ENCODE results near the gene CACNB2.

CACNB2 gene

DNA sequence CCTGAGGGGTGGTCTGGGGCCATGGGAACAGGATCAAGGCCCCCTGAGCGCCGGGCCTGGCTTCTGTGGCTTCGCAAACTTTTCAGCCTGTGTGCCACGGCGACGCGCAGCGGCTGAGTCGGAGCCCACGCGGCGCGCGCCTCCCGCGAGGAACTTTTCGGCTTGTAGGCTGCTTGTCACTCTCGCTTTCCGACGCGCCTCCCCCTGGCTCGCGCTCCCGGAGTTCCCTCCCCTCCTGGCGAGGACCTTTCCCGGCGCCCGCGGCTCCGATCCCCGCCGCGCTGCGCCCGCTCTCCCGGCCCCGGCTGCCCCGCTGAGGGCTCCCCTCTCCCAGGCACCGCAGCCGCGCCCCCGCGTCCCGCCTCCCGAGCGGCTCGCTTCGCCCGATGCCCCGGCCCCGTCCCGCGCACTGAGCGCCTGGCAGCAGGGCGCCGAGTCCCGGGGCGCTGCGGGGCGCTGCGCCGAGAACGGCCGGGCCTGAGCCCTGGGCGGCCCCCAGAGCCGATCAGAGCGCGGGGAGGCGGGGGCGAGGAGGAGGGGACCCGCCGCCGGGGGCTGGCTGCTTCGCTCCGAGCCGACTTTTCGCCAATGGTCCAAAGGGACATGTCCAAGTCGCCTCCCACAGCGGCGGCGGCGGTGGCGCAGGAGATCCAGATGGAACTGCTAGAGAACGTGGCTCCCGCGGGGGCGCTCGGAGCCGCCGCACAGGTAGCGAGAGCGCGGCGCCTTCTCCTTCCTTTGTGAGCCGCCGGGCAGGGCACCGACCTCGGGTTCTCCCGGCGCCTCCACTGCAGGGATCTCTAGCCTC is at the start of gene CACNB2:
CACNB2 (plus strand) TSS at position 276 of the 808 bp plus-strand sequence.
- no peak for DNase-seq (ENCODE audit: low read depth in 2 of 2)

DNA sequence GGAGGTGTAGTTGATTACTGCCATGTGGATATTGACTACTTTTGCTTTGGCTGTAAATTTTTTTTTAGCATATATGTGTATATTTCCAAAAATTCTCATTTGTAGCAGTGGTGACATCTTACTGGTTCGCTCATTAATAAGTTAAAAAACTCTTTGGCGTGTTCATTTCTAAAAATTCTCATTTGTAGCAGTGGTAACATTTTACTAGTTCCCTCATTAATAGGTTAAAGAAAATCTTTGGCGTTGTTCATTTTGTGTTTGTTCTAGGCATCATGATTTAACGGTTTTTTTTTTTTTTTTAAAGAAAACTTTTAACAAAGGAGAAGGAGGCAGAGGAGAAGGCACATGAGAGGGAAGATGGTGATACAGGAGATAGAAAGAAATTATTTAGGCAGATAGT is 45.9 kb upstream of the CACNB2 start:
- DNase-seq (ENCODE audit: low read depth in 2 of 2): no peak

DNA sequence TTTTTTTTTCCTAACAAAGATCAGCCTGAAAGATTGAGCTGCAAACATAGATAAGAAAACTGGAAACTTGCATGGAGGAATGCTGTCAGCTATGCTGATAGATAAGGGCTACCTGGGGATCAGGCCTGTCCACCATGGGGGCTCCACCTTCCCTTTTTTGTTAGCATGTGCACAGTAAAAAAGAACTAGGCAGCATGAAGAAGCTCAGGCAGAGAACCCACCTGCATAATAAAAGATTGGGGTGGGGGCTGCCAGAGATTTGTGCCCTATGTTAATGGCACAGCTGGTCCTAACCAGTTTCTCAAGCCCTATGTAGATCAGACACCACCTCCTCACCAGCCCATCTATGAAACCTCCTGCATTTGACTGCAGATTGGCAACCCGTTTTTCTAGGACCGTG is 45.4 kb upstream of the CACNB2 start:
- no peak for DNase-seq (ENCODE audit: low read depth in 2 of 2)

DNA sequence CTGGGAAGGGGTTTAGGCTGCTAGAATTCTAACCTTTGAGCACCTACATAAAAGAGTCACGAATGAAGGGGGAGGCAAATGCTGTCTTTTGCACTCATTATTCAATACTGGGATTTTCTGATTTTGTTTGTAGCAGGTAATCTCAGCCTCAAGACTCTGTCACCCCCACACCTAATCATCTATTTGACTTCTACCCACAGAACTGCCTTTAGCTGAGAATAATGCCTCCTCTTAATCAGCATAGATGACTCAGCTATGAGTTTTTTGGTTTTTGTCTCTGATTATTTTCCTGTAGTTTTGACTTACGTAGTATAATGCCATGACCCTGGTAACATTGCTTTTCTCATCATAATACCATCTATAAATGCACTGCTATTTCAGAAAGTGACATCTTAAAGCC is 42.7 kb upstream of the CACNB2 start:
- no peak for DNase-seq (ENCODE audit: low read depth in 2 of 2)

DNA sequence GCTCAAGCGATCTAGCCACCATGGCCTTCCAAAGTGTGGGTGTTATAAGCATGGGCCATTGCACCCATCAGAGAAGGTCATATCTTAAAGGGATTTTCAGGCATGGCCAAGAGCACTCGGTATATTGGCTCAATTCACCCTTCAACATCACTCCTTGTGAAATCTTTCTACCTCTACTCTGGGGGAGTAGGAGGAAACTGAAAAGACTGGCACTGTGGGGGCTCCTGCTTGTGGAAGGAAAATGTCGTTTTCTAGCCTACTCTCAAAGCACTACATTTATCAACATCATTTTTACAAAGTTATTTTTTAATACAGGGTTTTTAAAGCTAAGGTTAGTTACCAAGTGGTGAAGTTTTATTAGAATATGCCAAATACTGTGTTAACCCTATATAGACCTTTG is 42.0 kb upstream of the CACNB2 start:
- DNase-seq (ENCODE audit: low read depth in 2 of 2): no peak

DNA sequence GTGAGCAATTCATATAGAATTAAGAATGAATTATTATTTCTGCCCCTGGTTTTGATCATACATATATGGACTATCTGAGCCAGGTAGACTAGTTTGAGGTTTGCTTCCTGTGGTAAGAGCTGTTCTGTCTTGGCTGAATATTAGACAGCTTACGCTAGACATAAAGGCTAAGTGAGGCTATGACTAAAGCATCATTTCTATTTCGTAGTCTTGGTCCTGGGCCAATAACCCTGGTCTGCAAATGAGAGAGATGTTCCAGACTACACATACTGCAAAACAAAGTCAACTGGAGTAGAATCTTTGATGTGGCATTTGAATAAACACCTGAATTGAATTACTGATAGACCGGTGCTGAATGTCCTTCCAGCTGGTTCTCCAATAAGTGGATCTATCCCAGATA is 40.8 kb upstream of the CACNB2 start:
- no peak for DNase-seq (ENCODE audit: low read depth in 2 of 2)

DNA sequence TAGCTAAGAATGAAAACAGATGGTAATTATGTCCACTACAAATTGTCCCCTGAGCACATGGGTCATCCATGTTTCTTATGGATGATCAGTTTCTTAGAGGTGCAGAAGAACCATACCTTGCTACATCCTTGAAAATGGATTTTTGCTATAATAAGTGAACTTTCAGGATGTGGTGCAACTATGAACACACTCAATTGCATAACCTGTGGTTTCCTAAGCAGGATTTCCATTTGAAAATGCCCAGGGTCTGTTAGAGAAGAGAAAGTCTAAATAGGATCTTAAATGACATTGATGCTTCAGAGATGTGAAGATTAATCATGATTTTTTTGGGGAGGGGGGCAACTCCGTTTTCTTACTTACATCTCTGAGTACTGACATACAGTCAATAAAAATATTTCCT is 39.6 kb upstream of the CACNB2 start:
- DNase-seq (ENCODE audit: low read depth in 2 of 2): no peak

DNA sequence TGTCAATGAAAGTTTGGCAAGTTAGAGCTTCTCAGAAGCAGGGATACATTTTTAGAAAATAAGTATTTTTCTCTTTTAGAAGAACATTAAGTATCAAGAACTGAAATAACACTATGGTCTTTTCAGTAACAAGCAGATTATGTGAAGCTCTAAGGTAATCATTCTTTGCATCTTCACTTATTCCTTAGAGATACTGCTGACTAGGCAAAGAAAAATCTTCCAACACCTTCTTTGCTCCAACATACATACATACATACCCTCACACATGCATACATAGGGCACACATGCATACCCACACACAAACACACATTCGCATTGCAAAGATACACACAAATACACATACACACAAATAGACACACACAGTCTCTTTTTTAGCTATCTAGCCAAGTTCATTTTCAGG is 37.8 kb upstream of the CACNB2 start:
- DNase-seq (ENCODE audit: low read depth in 2 of 2): no peak

DNA sequence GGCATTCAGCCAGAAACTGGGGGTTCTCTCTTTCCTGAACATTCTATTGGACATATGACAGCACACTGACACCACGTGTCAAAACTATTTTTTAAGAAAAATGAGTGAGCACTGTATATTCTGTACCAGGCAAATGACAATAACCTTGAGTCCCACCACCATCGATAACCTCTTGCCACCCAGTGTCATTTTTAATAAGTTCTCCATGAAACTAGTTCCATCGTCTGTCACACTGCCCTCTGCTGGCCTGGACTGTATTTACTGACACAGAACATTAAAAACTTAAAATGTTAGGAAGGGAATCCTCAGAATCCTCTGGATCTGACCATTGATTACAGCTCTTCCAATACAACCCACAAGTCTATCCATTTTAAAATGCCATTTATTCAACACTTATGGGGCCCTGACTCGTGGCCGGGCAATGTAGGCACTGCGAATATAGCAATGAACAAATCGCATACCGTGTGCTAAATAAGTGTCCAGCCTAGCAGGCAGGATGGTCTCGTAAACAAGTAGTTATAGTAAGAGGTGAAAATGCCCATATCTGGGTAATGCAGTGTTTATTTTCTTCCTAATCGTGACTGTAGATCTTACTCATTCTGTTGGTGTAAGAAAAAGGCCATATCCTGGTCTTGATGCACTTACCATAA is 35.9 kb upstream of the CACNB2 start:
- peak; percentile 10 to 39 for DNase-seq (ENCODE audit: low read depth in 2 of 2)

DNA sequence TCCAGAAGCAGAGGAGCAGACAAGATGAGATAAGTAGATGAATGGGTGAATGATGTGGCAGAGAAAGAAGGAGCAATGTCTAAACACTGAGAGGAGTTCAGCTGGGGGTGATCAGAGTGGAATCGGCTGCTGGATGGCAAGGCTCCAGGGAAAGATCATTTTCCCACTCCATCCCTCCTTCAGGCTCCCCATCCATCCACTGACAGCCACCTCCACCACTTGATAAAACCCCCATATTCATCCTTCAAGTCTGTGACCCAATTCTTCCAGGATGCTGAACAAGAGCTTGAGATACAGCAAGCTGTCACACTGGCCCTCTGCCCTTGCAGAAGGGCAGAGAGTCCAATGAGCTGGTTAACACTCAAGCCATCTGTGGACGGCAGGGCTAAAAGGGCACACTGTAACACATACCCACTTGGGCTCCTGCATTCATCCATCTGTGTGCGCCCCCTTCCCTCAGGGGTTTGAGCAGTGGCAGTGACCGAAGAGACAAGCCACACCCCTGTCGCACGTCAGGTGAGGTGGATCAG is 30.8 kb upstream of the CACNB2 start:
- no peak for DNase-seq (ENCODE audit: low read depth in 2 of 2)

DNA sequence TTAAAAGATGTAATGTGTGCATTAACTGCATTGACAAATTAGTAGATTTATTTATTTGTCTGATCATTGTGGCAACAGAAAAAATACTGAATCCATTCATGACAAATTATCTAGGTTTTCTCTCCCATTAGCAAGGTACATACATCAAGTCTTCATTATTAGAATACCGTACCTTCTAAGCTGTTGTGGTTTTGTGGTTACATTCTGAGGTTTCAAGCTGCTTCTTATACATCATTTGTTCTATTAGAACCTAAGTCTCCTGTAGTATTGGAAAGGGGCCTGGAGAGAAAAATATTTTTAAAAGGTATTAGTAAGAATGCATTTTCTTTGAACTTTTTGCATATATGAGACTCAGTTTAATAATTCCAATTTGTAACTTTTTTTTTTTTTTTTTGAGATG is 26.3 kb upstream of the CACNB2 start:
- DNase-seq (ENCODE audit: low read depth in 2 of 2): no peak

DNA sequence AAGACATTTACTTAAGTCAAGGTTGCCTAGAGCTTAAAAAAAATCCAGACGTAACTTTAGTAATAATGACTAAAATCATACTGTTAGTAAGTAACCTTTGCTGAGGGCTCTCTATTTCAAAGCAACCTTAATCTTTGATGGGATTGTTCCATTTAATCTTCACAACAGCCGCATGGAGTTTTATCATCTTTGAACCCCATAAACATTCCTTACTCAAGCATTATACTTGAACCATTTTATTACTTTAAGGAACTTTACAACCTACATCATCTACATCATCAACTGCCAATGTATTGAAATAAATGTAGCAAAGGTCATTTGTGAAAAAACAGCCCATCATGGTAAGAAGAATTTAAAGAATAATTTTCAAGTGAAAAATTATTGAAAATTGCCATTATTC is 22.9 kb upstream of the CACNB2 start:
- DNase-seq (ENCODE audit: low read depth in 2 of 2): no peak

DNA sequence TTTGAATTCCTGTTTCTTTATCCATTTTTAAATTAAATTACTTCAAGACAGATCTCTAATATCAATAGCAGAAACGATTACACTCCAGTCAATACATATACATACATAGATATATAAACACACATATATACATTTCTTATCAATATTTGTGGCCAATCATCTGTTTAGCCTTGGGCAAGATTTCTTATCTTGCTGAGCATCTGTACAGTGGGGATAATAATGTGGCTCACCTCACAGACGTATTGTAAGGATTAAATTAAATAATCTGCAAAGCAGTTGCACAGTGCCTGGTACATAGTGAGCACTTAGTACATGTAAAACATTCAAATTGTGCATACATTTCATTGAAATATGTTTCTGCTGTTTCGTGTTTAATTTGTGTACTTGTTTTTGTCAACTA is 17.5 kb upstream of the CACNB2 start:
- DNase-seq (ENCODE audit: low read depth in 2 of 2): no peak

DNA sequence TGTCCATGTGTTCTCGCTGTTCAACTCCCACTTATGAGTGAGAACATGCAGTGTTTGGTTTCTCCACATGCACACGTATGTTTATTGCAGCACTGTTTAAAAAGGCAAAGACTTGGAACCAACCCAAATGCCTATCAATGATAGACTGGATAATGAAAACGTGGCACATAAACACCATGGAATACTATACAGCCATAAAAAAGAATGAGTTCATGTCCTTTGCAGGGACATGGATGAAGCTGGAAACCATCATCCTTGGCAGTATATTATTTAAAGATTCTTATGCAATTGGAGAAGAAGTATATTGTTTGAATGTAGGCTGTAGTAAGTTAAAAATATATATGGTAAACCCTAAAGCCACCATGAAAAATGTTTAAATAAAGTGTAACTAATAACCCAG is 7.2 kb upstream of the CACNB2 start:
- no peak for DNase-seq (ENCODE audit: low read depth in 2 of 2)

DNA sequence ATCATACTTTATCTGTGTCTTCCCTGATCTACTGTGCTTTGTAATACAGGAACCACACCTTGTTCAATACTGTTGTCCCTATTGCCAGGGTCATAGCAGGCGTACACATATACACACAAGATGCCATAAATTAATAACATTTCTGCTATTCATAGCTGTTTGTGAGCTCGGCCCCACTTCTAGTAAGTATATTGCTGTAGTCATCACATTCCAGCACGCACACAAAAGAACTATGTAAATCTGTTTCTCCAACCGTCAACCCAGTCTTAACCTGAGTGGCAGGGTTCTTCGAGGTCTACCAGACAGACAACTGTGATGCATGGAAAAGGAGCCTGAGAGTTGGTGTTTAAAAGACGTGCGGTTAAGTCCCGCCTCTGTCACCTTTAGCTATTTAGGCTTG is 5.7 kb upstream of the CACNB2 start:
- no peak for DNase-seq (ENCODE audit: low read depth in 2 of 2)

DNA sequence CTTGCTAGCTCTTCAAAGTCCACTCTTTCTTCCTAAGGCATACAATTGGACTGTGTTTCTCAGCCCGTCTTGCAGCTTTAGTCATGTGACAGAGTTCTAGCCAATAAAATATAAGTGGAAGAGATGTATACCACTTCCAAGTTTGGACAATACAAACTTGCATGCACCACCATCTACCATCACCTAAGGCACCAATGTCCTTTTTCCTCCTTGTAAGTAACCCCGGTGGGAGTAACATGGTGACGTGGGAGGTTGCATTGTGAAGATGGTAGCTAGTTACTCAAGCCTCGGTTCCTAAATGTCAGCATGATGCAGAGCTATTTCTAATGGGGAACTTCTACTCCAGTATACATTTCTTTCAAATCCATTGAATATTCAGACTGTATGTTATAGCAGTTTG is 5.3 kb upstream of the CACNB2 start:
- no peak for DNase-seq (ENCODE audit: low read depth in 2 of 2)

DNA sequence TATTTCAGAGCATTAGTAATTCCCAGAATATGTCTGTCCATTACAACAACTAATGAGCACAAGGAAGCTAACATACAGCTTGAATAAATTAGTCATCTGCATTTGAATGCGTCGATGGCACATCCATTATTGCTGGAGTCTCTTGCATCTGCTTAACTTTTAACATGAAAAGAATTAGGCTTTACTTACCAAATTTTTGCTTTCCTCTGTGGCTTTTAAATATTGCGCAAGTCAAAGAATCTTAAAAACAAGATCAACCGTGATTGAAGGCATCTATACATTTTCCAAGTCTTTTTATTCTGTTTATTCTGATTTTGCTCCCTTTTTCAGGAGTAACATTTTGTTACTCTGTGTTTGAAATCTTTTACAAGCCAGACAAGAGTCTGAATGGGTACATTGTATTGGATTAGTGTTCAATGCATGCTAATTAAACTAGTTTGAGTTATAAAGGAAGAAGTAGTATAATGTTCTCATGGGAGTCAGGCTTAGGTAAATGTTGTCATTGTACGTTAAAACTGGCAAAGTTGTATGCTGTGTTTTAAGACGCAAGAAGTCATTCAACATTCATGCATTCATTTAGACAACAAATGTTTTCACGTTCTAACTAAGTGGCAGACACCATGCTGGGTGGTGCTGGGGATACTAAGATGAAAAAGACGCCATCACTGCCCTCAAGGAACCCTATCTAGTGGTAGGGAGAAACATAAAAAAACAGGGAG is 4.0 kb upstream of the CACNB2 start:
- no peak for DNase-seq (ENCODE audit: low read depth in 2 of 2)

DNA sequence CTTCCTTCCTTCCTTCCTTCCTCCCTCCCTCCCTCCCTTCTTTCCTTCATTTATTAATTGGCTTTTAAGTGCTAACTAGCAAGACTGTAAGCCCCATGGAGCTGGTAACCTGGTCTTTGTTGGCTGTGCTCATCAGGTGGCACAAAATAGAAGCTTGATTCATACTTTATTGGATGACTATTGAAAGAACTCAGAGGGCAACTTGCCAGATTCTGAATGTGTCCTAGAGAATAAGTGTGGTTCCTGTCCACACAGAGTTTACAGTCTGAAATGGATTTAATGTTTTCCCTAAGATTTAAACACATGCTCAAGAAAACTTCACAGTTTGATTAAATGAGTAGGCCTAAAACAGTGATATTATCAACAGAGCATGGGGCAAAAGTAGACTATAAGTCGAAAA is 3.1 kb upstream of the CACNB2 start:
- no peak for DNase-seq (ENCODE audit: low read depth in 2 of 2)

DNA sequence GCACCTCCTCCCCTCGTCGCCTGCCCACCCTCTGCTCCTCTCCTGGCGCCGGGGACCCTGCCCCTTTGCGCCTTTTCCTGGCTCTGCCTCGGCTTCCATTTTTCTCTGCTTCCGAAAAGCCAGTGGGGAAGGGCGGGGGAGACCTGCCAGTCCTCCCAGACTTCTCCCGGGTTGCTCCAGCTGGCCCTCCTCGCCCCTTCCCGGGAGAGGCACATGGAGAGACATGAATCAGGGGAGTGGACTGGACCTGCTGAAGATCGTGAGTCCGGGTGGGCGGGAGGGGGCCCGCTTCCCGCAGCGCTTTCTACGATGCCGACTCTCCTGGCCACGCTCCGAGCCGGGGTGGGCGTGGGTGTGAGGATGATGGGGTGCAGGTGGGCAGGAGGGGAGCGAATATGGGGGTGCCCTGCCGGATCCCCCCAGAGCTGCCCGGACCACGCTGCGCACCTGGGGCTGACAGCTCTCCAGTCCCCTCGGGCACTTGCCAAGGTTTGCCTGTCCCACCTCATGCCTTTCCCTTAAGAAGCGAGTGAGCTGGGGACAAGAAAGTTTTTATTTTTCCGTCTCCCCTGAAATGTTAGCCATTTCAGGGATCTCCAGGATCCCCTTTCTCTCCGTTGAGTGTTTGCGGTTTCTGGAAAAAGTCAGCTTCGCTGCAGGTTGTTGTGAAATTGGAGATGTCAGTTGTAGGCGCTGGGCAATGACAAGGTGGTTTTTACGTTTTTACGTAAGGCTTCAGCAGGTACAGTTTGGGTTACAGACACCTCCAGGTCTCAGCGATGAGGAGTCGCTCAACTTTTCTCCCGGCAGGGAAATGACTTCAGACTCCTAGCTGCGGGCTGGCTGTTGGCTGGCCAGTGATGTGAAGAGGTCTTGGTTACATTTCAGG is 977 bp downstream of the CACNB2 start:
- no peak for DNase-seq (ENCODE audit: low read depth in 2 of 2)

DNA sequence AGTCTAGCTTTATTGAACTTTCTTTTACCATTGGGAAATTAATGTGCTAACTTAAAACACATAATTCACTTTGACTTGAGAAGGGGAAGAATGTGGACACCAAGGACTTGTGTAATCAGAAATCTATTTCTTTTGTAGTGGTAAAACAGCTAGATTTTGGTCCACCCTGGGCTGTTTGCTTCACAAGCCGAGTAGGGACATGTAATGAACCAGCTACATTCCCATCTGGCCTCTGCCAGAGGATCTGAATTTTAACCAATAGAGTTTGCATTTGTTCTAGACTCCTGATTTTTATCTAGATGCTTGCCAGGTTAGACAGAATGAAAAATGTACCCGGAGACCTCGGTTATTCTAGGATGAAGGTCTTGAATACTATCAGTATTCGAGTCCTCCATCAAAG is 1.9 kb downstream of the CACNB2 start:
- DNase-seq (ENCODE audit: low read depth in 2 of 2): no peak

DNA sequence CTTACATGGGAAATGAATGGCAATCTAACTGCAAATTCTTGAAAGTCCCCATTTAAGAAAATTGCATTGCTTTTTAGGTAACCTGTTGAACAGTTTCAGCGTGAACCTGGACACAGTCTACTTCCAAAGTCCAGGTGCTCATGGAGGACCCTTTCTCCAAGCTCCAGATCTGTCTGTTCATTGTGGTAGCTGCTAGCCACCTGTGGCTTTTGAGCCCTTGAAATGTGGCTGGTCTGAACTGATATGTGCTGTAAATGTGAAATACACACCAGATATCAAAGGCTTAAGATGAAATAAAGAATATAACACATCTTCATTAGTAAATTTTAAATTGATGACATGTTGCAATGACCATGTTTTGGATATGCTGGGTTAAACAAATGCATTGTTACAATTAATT is 4.2 kb downstream of the CACNB2 start:
- DNase-seq (ENCODE audit: low read depth in 2 of 2): no peak

DNA sequence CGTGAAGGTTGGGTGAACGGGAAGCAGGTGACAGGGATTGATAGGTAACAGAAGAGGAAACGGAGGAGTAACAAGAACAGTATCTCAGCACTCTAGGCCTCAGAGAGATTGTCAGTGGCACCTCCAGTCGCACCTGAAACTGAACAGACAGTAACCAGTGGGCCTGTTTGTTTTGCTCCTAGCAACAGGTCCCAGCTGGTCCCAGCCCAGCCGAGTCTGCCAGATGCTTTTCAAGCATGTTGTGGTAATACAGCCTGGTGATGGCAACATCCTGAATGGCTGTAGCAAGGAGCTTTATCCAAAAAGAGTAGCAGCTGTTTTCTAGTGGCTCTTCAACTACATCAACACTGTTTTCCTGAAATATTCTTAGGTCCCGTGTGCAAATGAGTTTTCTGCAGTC is 4.7 kb downstream of the CACNB2 start:
- no peak for DNase-seq (ENCODE audit: low read depth in 2 of 2)
